ENCODE results near the gene CCL7. TPM values are rescaled to one million over a fixed set of nuclear protein-coding genes. Genes with fewer than 3 reads are reported as not detected.

The CCL7 gene
- total and polyA plus RNA-seq, 9 of the 15 experiments (the other 6 are each of a cell fraction or from before 2014, with no cell fraction given) = not detected

DNA sequence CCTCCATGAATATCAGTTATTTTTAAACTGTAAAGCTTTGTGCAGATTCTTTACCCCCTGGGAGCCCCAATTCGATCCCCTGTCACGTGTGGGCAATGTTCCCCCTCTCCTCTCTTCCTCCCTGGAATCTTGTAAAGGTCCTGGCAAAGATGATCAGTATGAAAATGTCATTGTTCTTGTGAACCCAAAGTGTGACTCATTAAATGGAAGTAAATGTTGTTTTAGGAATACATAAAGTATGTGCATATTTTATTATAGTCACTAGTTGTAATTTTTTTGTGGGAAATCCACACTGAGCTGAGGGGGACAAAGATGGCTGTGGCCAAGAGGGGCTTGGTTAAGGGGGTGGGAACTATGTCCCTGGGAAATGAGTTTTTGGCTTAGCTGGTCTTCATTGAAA is 17.9 kb downstream of the CCL7 start (continued):
- no peak for TF ChIP-seq ZNF274 (IDR thresholded peaks at IDR 0.05; ENCODE audit: borderline replicate concordance, low read depth, low read length)
- TF ChIP-seq HDAC8 (tag; IDR thresholded peaks at IDR 0.05) = no peak
- TF ChIP-seq CEBPZ (IDR thresholded peaks at IDR 0.05; ENCODE audit: borderline replicate concordance, low read depth, low read length) = no peak
- TF ChIP-seq OTX1 (CRISPR knock-in tag; IDR thresholded peaks at IDR 0.05) = no peak
- TF ChIP-seq, protein P1, sequence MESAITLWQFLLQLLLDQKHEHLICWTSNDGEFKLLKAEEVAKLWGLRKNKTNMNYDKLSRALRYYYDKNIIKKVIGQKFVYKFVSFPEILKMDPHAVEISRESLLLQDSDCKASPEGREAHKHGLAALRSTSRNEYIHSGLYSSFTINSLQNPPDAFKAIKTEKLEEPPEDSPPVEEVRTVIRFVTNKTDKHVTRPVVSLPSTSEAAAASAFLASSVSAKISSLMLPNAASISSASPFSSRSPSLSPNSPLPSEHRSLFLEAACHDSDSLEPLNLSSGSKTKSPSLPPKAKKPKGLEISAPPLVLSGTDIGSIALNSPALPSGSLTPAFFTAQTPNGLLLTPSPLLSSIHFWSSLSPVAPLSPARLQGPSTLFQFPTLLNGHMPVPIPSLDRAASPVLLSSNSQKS (CRISPR knock-in tag; IDR thresholded peaks at IDR 0.05) = no peak
- TF ChIP-seq PHF21A (IDR thresholded peaks at IDR 0.05; ENCODE audit: borderline replicate concordance, low read depth) = no peak
- TF ChIP-seq THRB (CRISPR knock-in tag; conservative IDR thresholded peaks at IDR 0.05) = no peak
- TF ChIP-seq ETV5 (CRISPR knock-in tag; IDR thresholded peaks at IDR 0.05; ENCODE audit: low read depth) = no peak
- TF ChIP-seq, protein P2, sequence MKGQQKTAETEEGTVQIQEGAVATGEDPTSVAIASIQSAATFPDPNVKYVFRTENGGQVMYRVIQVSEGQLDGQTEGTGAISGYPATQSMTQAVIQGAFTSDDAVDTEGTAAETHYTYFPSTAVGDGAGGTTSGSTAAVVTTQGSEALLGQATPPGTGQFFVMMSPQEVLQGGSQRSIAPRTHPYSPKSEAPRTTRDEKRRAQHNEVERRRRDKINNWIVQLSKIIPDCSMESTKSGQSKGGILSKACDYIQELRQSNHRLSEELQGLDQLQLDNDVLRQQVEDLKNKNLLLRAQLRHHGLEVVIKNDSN (CRISPR knock-in tag; IDR thresholded peaks at IDR 0.05) = no peak
